K562 (cell line): ENCODE data around the gene ACSS1. TPM values are rescaled to one million over a fixed set of nuclear protein-coding genes. Genes with fewer than 3 reads are reported as not detected.

Experiments used
- ATAC-seq: fragments of 200-7000 bp; cut with Tn5 transposase; 3 replicates; pipeline ENCODE4 v1.9.1; 2020; ENCODE audit warnings: moderate library complexity
- BruUV-seq: library from RNA; stranded (reverse); fragments of 400-500 nt; replicated peaks from 2 replicates; lab custom pipeline; 2021; lab: Mats Ljungman, UMichigan
- CTCF ChIA-PET: fragments of 300-600 bp; formaldehyde crosslinking; extraction: SDS; loops from one replicate; lab custom pipeline; 2021; ENCODE audit warnings: low intra/inter-chr PET ratio; lab: Yijun Ruan, JAX
- POLR2A ChIA-PET: fragments of 300-600, 350-650 bp; sonication (Branson Sonifier 250); formaldehyde crosslinking; extraction: SDS; loops from one replicate; lab custom pipeline; 2021; ENCODE audit warnings: antibody characterized with exemption, inconsistent platforms; lab: Yijun Ruan, JAX
- DNase-seq, 4 experiments: peaks; one replicate each; pipeline versions ENCODE4 v3.0.0 to v3.0.0-alpha.2; 2011 to 2018; ENCODE audit warnings: low spot score in 3 of 4, mixed read lengths in 3 of 4; ENCODE audit errors: extremely low read depth in 1 of 4
- FAIRE-seq: peaks from 2 replicates; lab custom pipeline; 2011; peaks lifted over from hg19 to GRCh38; lab: Jason Lieb, UNC
- H2AFZ ChIP-seq: 2 replicates; pipeline ENCODE4 v1.6.0; 2011; ENCODE audit warnings: low read depth, low read length, control low read depth, inconsistent platforms
- H3K27ac ChIP-seq: fragments of 200-600 bp; 3 replicates; pipeline ENCODE4 v1.8.0; 2011; ENCODE audit warnings: low read depth, mild to moderate bottlenecking, control low read depth, inconsistent platforms, low read length, moderate library complexity, mixed read lengths; ENCODE audit errors: extremely low read depth
- H3K27me3 ChIP-seq, 2 experiments: fragments of 300-600 bp in 1 of 2; 2 replicates in 1 of 2; 3 replicates in 1 of 2; pipeline versions ENCODE4 v1.6.0 to v1.8.0; 2011; ENCODE audit warnings: inconsistent platforms in 2 of 2, low read length in 2 of 2, mild to moderate bottlenecking in 1 of 2, mixed read lengths in 1 of 2, moderate library complexity in 1 of 2; ENCODE audit not compliant: control insufficient read depth in 2 of 2, insufficient read depth in 2 of 2
- H3K36me3 ChIP-seq: fragments of 300-600 bp; 3 replicates; pipeline ENCODE4 v1.8.0; 2011; ENCODE audit warnings: mild to moderate bottlenecking, low read length, inconsistent platforms; ENCODE audit not compliant: control insufficient read depth, insufficient read depth
- H3K4me1 ChIP-seq, 2 experiments: fragments of 200-600 bp in 1 of 2; replicated peaks in 1 of 2; 2 replicates in 1 of 2; 3 replicates in 1 of 2; pipeline versions ENCODE4 v1.5.1 to v1.8.0; 2011; ENCODE audit warnings: inconsistent platforms in 2 of 2, low read length in 2 of 2, mild to moderate bottlenecking in 1 of 2, mixed read lengths in 1 of 2, moderate library complexity in 1 of 2; ENCODE audit not compliant: control insufficient read depth in 2 of 2, insufficient read depth in 2 of 2
- H3K4me2 ChIP-seq: 2 replicates; pipeline ENCODE4 v1.6.1; 2011; ENCODE audit warnings: low read length, control low read depth, inconsistent platforms, mixed read lengths; ENCODE audit not compliant: insufficient read depth
- H3K4me3 ChIP-seq: fragments of 200-600 bp; sonication (generic), shearing (Covaris generic); 2 replicates; pipeline ENCODE4 v1.5.1; 2016; ENCODE audit warnings: control low read depth, inconsistent platforms
- H3K79me2 ChIP-seq: fragments of 200-600 bp; 3 replicates; pipeline ENCODE4 v1.8.0; 2011; ENCODE audit warnings: low read length, inconsistent platforms; ENCODE audit not compliant: control insufficient read depth, insufficient read depth
- H3K9ac ChIP-seq, 2 experiments: 2 replicates each; pipeline versions ENCODE4 v1.6.0 to v1.6.1; 2011; ENCODE audit warnings: low read depth in 2 of 2, low read length in 2 of 2, control low read depth in 1 of 2, inconsistent platforms in 1 of 2, mild to moderate bottlenecking in 1 of 2, mixed read lengths in 1 of 2; ENCODE audit not compliant: insufficient read depth in 1 of 2
- H3K9me1 ChIP-seq: one replicate; pipeline ENCODE4 v1.6.0; 2011; ENCODE audit warnings: inconsistent platforms, mild to moderate bottlenecking, low read length, moderate library complexity; ENCODE audit not compliant: control insufficient read depth, insufficient read depth
- H3K9me3 ChIP-seq: replicated peaks from 2 replicates; pipeline ENCODE4 v1.5.1; 2011; ENCODE audit warnings: low read depth, low read length, inconsistent platforms; ENCODE audit not compliant: control insufficient read depth, insufficient read depth
- H4K20me1 ChIP-seq: replicated peaks from 2 replicates; pipeline ENCODE4 v1.6.1; 2011; ENCODE audit warnings: low read length, inconsistent platforms, mixed read lengths; ENCODE audit not compliant: control insufficient read depth, insufficient read depth
- ASH1L ChIP-seq: fragments of 450-650 bp; IDR thresholded peaks from 2 replicates; pipeline ENCODE4 v1.6.1; 2018; ENCODE audit warnings: borderline replicate concordance, mild to moderate bottlenecking, low read depth; ENCODE audit not compliant: partially characterized antibody
- DACH1 ChIP-seq: fragments of 450-650 bp; IDR thresholded peaks from 2 replicates; pipeline ENCODE4 v1.6.1; 2018; ENCODE audit not compliant: partially characterized antibody
- FOXO4 ChIP-seq: fragments of 450-650 bp; formaldehyde crosslinking; IDR thresholded peaks from 2 replicates; pipeline ENCODE4 v1.4.0; 2020; ENCODE audit warnings: mild to moderate bottlenecking, moderate library complexity
- RBM15 ChIP-seq: fragments of 200-400 bp; formaldehyde crosslinking; IDR thresholded peaks from 2 replicates; pipeline ENCODE4 v1.6.1; 2018; ENCODE audit warnings: mild to moderate bottlenecking, low read length, moderate library complexity; ENCODE audit not compliant: insufficient read depth
- SFPQ ChIP-seq: fragments of 200-400 bp; formaldehyde crosslinking; IDR thresholded peaks from 2 replicates; pipeline ENCODE4 v1.6.1; 2017; ENCODE audit warnings: mild to moderate bottlenecking, low read depth, low read length, moderate library complexity
- SMAD2 ChIP-seq: fragments of 150-350 bp; IDR thresholded peaks from 2 replicates; pipeline ENCODE4 v1.6.1; 2014; ENCODE audit warnings: low read depth, mild to moderate bottlenecking, low read length
- STAG1 ChIP-seq: sonication (generic); formaldehyde crosslinking; IDR thresholded peaks from 2 replicates; pipeline ENCODE4 v1.5.0; 2020; ENCODE audit warnings: missing genetic modification reagents, borderline replicate concordance
- USF1 ChIP-seq: sonication (generic); formaldehyde crosslinking; IDR thresholded peaks from 2 replicates; pipeline ENCODE4 v1.9.0; 2022; ENCODE audit warnings: mild to moderate bottlenecking, missing genetic modification reagents
- ZNF124 ChIP-seq: sonication (generic); formaldehyde crosslinking; IDR thresholded peaks from 2 replicates; pipeline ENCODE4 v1.8.1; 2022; ENCODE audit warnings: missing genetic modification reagents
- ZNF41 ChIP-seq: fragments of 250-450 bp; sonication (Bioruptor Pico); conservative IDR thresholded peaks from 2 replicates; pipeline ENCODE4 v1.4.0; 2020; ENCODE audit warnings: mild to moderate bottlenecking
- WGBS: fragments of 100-300 bp; shearing (Covaris generic); methylation state at CpG from one replicate; pipeline ENCODE4 v1.1.6; 2016; ENCODE audit warnings: low coverage, mixed read lengths; ENCODE audit not compliant: insufficient coverage; ENCODE audit errors: missing lambda C conversion rate; 5-methylcytosine and 5-hydroxymethylcytosine counted together
- in situ Hi-C: fragments of 300-500 bp; cut with MboI; formaldehyde crosslinking; loops from 4 replicates; pipeline ENCODE4 v1.15.0; 2018; ENCODE audit warnings: inconsistent platforms, mixed read lengths
- intact Hi-C: fragments of 100-400 bp; cut with micrococcal nuclease; formaldehyde crosslinking; loops from 2 replicates; pipeline ENCODE4 v1.14.2; 2022
- polyA plus RNA-seq, 8 experiments: library from polyadenylated mRNA; depleted of rRNA in 4 of 8; stranded (reverse) in 5 of 8; unstranded in 3 of 8; fragments of >200 nt; fragmentation: Nextera tagmentation in 2 of 8; fragmentation: Illumina TruSeq in 1 of 8; extraction: Ambion mirVana in 2 of 8; extraction: Trizol in 1 of 8; gene quantifications; 2 replicates each; pipeline versions ENCODE4 v1.2.1 to v1.2.3, GENCODE V29; 2011 to 2014; ENCODE audit warnings: inconsistent platforms in 1 of 8, missing spikeins in 1 of 8
- total RNA-seq, 7 experiments: library from RNA; depleted of rRNA in 6 of 7; stranded (reverse); fragments of >200 nt in 6 of 7; fragmentation: Illumina TruSeq in 2 of 7; extraction: Trizol in 2 of 7; gene quantifications; 2 replicates each; pipeline versions ENCODE4 v1.2.1 to v1.2.3, GENCODE V29; 2011 to 2021; ENCODE audit warnings: low replicate concordance in 1 of 7

The ACSS1 gene
- total and polyA plus RNA-seq, 9 of the 15 experiments (the other 6 are each of a cell fraction or from before 2014, with no cell fraction given): 0.07 to 2.1 (median 0.27) TPM; not detected in 3

GRCh38 chr20:25049261-25050060 is 8.5 kb downstream of the ACSS1 start:
- POLR2A ChIA-PET: no interaction called here
- TF ChIP-seq USF1 (CRISPR knock-in tag): no peak
- no peak overlapping the region for H3K4me3 ChIP-seq
- no peaks in the 10 kb centered on the region; the same call in 1 of the 2 replicates for H4K20me1 ChIP-seq
- H3K9ac ChIP-seq: no peak overlapping the region
- H3K4me1 ChIP-seq: no peaks in the 10 kb centered on the region
- H3K27ac ChIP-seq: no peak overlapping the region
- H3K4me2 ChIP-seq: no peak overlapping the region
- H3K9me1 ChIP-seq: no peaks in the 10 kb centered on the region
- no peak for ATAC-seq
- H2AFZ ChIP-seq: no peak overlapping the region
- CTCF ChIA-PET: no interaction called here
- H3K36me3 ChIP-seq: no peaks in the 10 kb centered on the region
- BruUV-seq: no TSS peak
- H3K79me2 ChIP-seq: no peaks in the 10 kb centered on the region
- DNase-seq: no peak
- no peak for FAIRE-seq
- 0% methylated on average over 11 of the region's 16 CpGs for WGBS
- in situ Hi-C loops: no loop called here
- no peaks in the 10 kb centered on the region for H3K9me3 ChIP-seq
- H3K27me3 ChIP-seq: peaks cover 5 to 60% of the 10 kb centered on the region in 2 experiments; a peak in 4 of 5 replicates
- intact Hi-C loops: no loop called here

- Histone ChIP-seq H3K9me3 (no peaks in the 10 kb centered on the region), H3K27ac (no peak overlapping the region), H3K36me3 (no peaks in the 10 kb centered on the region), H2AFZ (no peak overlapping the region), H3K9me1 (no peaks in the 10 kb centered on the region), H3K27me3 (peaks cover 5 to 61% of the 10 kb centered on the region in 2 experiments; a peak in 4 of 5 replicates), H3K4me2 (no peak overlapping the region), H3K4me3 (no peak overlapping the region), H3K79me2 (no peaks in the 10 kb centered on the region), H3K4me1 (no peaks in the 10 kb centered on the region), H4K20me1 (no peaks in the 10 kb centered on the region; the same call in 1 of the 2 replicates), H3K9ac (no peak overlapping the region)
- 0% methylated on average over 8 of the region's 8 CpGs for WGBS
- CTCF ChIA-PET: no interaction called here
- POLR2A ChIA-PET: no interaction called here
- intact Hi-C loops (no loop called here), in situ Hi-C loops (no loop called here)
- no TSS peak for BruUV-seq
- no peak for FAIRE-seq
- no peak for ATAC-seq
- DNase-seq: no peak
- TF ChIP-seq SMAD2 (no peak), ZNF124 (CRISPR knock-in tag) (no peak), FOXO4 (CRISPR knock-in tag) (no peak), SFPQ (no peak), ASH1L (no peak), ZNF41 (CRISPR knock-in tag) (no peak), DACH1 (no peak), STAG1 (CRISPR knock-in tag) (no peak), RBM15 (no peak)
These were observed 9.4 kb downstream of the ACSS1 start for GRCh38 chr20:25048519-25048952.
